SK-N-SH (cell line): ENCODE results near the gene GJA5. TPM values are rescaled to one million over a fixed set of nuclear protein-coding genes. Genes with fewer than 3 reads are reported as not detected.

Experiments used
- CTCF ChIA-PET: fragments of 300-600, 350-600 bp; formaldehyde crosslinking; extraction: SDS; loops from one replicate; lab custom pipeline; 2021; lab: Yijun Ruan, JAX
- POLR2A ChIA-PET: fragments of 350-600 bp; sonication (Branson Sonifier 250); formaldehyde crosslinking; extraction: SDS; loops from one replicate; lab custom pipeline; 2020; ENCODE audit warnings: antibody characterized with exemption, inconsistent platforms; lab: Yijun Ruan, JAX
- DNase-seq: peaks from one replicate; pipeline ENCODE4 v3.0.0; 2012
- H2AFZ ChIP-seq: fragments of 200-600 bp; sonication (generic); 2 replicates; pipeline ENCODE4 v1.8.1; 2016; ENCODE audit warnings: antibody characterized with exemption, mild to moderate bottlenecking, low read depth
- H3F3A ChIP-seq: fragments of 200-600 bp; sonication (generic); replicated peaks from 2 replicates; pipeline ENCODE3; 2016; ENCODE audit warnings: antibody characterized with exemption, mild to moderate bottlenecking; ENCODE audit not compliant: insufficient read depth
- H3K27ac ChIP-seq, 2 experiments: fragments of 200-500 bp in 1 of 2; fragments of 200-600 bp in 1 of 2; sonication (Bioruptor generic) in 1 of 2; sonication (generic), shearing (Covaris generic) in 1 of 2; 2 replicates each; pipeline versions ENCODE4 v1.5.1 to v1.6.1; 2014 to 2016; ENCODE audit warnings: low read depth in 2 of 2, inconsistent platforms in 1 of 2, low read length in 1 of 2, mild to moderate bottlenecking in 1 of 2, mixed read lengths in 1 of 2
- H3K27me3 ChIP-seq: fragments of 200-600 bp; sonication (generic), shearing (Covaris generic); 2 replicates; pipeline ENCODE4 v1.6.1; 2016; ENCODE audit warnings: mixed run types; ENCODE audit not compliant: insufficient read depth
- H3K36me3 ChIP-seq, 2 experiments: fragments of 200-500 bp in 1 of 2; fragments of 200-600 bp in 1 of 2; sonication (Bioruptor generic) in 1 of 2; sonication (generic) in 1 of 2; replicated peaks in 1 of 2; 2 replicates each; pipeline versions ENCODE3 to v1.5.1; 2014 to 2016; ENCODE audit warnings: low read length in 1 of 2, mild to moderate bottlenecking in 1 of 2; ENCODE audit not compliant: insufficient read depth in 2 of 2, control insufficient read depth in 1 of 2
- H3K4me1 ChIP-seq, 2 experiments: fragments of 200-500 bp in 1 of 2; fragments of 200-600 bp in 1 of 2; sonication (Bioruptor generic) in 1 of 2; sonication (generic), shearing (Covaris generic) in 1 of 2; 2 replicates each; pipeline versions ENCODE4 v1.5.1 to v1.6.1; 2014 to 2016; ENCODE audit warnings: low read depth in 1 of 2, low read length in 1 of 2, mixed run types in 1 of 2; ENCODE audit not compliant: insufficient read depth in 2 of 2, control insufficient read depth in 1 of 2
- H3K4me2 ChIP-seq: fragments of 200-600 bp; sonication (generic), shearing (Covaris generic); 2 replicates; pipeline ENCODE4 v1.6.1; 2017; ENCODE audit warnings: mixed run types
- H3K4me3 ChIP-seq, 2 experiments: fragments of 200-500 bp in 1 of 2; fragments of 200-600 bp in 1 of 2; sonication (Bioruptor generic) in 1 of 2; sonication (generic), shearing (Covaris generic) in 1 of 2; 2 replicates each; pipeline versions ENCODE4 v1.5.1 to v1.8.1; 2014 to 2016; ENCODE audit warnings: low read depth in 2 of 2, inconsistent platforms in 1 of 2, low read length in 1 of 2, mild to moderate bottlenecking in 1 of 2, mixed read lengths in 1 of 2, moderate library complexity in 1 of 2
- H3K79me2 ChIP-seq: fragments of 200-600 bp; sonication (generic); 2 replicates; pipeline ENCODE4 v1.8.1; 2017; ENCODE audit warnings: mild to moderate bottlenecking; ENCODE audit not compliant: insufficient read depth
- H3K9ac ChIP-seq: fragments of 200-600 bp; sonication (generic); 2 replicates; pipeline ENCODE4 v1.6.1; 2017; ENCODE audit warnings: mixed run types
- H3K9me2 ChIP-seq: fragments of 200-600 bp; sonication (generic); 2 replicates; pipeline ENCODE4 v1.6.1; 2017; ENCODE audit warnings: mixed run types
- H3K9me3 ChIP-seq: fragments of 200-600 bp; sonication (generic); 2 replicates; pipeline ENCODE4 v1.6.1; 2017; ENCODE audit warnings: mixed run types, mild to moderate bottlenecking, moderate library complexity
- H4K20me1 ChIP-seq: fragments of 200-600 bp; sonication (generic); 2 replicates; pipeline ENCODE4 v1.6.1; 2017; ENCODE audit warnings: mild to moderate bottlenecking, mixed run types; ENCODE audit not compliant: insufficient read depth
- CHD2 ChIP-seq: fragments of 150-350 bp; IDR thresholded peaks from 2 replicates; pipeline ENCODE4 v1.6.1; 2018; ENCODE audit warnings: low read length; ENCODE audit not compliant: partially characterized antibody
- ELF1 ChIP-seq: IDR thresholded peaks from 2 replicates; pipeline ENCODE4 v1.4.0; 2012
- EP300 ChIP-seq, 2 experiments: IDR thresholded peaks; 2 replicates each; pipeline versions ENCODE4 v1.4.0 to v1.6.1; 2012; ENCODE audit warnings: borderline replicate concordance in 1 of 2, low read depth in 1 of 2, low read length in 1 of 2
- FOSL2 ChIP-seq: IDR thresholded peaks from 2 replicates; pipeline ENCODE4 v1.4.0; 2012; ENCODE audit warnings: low read depth, mild to moderate bottlenecking, moderate library complexity, borderline replicate concordance
- GABPA ChIP-seq: IDR thresholded peaks from 2 replicates; pipeline ENCODE4 v1.4.0; 2012; ENCODE audit warnings: low read depth, mild to moderate bottlenecking
- POLR2AphosphoS5 ChIP-seq: IDR thresholded peaks from 2 replicates; pipeline ENCODE4 v1.6.1; 2012; ENCODE audit warnings: low read depth, low read length
- RFX5 ChIP-seq: IDR thresholded peaks from 2 replicates; pipeline ENCODE4 v1.6.1; 2012; ENCODE audit warnings: mild to moderate bottlenecking, improper control_type of control experiment, low read length
- SIN3A ChIP-seq: IDR thresholded peaks from 2 replicates; pipeline ENCODE4 v1.6.1; 2012; ENCODE audit warnings: low read depth, mild to moderate bottlenecking, low read length, moderate library complexity, borderline replicate concordance
- SMC3 ChIP-seq: IDR thresholded peaks from 2 replicates; pipeline ENCODE4 v1.6.1; 2012; ENCODE audit warnings: low read depth, low read length, improper control_type of control experiment
- TAF1 ChIP-seq: IDR thresholded peaks from 2 replicates; pipeline ENCODE4 v1.6.1; 2012; ENCODE audit warnings: low read depth, mild to moderate bottlenecking, low read length, moderate library complexity, borderline replicate concordance
- TCF12 ChIP-seq: IDR thresholded peaks from 2 replicates; pipeline ENCODE4 v1.4.0; 2012
- WGBS: methylation state at CpG from one replicate; pipeline ENCODE4 v1.1.6; 2017; ENCODE audit warnings: low lambda C conversion rate; 5-methylcytosine and 5-hydroxymethylcytosine counted together
- polyA plus RNA-seq, 3 experiments: library from polyadenylated mRNA; depleted of rRNA; stranded (reverse); fragments of >200 nt; gene quantifications; 2 replicates each; pipeline ENCODE4 v1.2.3, GENCODE V29; 2012
- TF ChIP-seq, protein P1 (sequence below): IDR thresholded peaks from 2 replicates; pipeline ENCODE4; 2012
- TF ChIP-seq, protein P2 (sequence below): IDR thresholded peaks from 2 replicates; pipeline ENCODE4 v1.6.1; 2012; ENCODE audit warnings: mild to moderate bottlenecking, low read depth, low read length, moderate library complexity
- TF ChIP-seq, protein P3 (sequence below): IDR thresholded peaks from 2 replicates; pipeline ENCODE4 v1.4.0; 2012; ENCODE audit warnings: low read depth, borderline replicate concordance
- TF ChIP-seq, protein P4 (sequence below): fragments of 150-350 bp; IDR thresholded peaks from 2 replicates; pipeline ENCODE4 v1.6.1; 2016; ENCODE audit warnings: mild to moderate bottlenecking, low read depth, low read length
- TF ChIP-seq, protein P5 (sequence below): IDR thresholded peaks from 2 replicates; pipeline ENCODE4 v1.4.0; 2012; ENCODE audit warnings: low read depth, borderline replicate concordance
- TF ChIP-seq, protein P6 (sequence below): fragments of 150-350 bp; IDR thresholded peaks from 2 replicates; pipeline ENCODE4 v1.6.1; 2017; ENCODE audit warnings: antibody characterized with exemption, low read length, low read depth, borderline replicate concordance
- TF ChIP-seq, protein P7 (sequence below): fragments of 200-600 bp; sonication (generic); IDR thresholded peaks from 2 replicates; pipeline ENCODE4 v1.6.1; 2017; ENCODE audit warnings: antibody characterized with exemption, mild to moderate bottlenecking, moderate library complexity

The GJA5 gene
- polyA plus RNA-seq, 1 of the 3 experiments (the other 2 are of a cell fraction): not detected

DNA sequence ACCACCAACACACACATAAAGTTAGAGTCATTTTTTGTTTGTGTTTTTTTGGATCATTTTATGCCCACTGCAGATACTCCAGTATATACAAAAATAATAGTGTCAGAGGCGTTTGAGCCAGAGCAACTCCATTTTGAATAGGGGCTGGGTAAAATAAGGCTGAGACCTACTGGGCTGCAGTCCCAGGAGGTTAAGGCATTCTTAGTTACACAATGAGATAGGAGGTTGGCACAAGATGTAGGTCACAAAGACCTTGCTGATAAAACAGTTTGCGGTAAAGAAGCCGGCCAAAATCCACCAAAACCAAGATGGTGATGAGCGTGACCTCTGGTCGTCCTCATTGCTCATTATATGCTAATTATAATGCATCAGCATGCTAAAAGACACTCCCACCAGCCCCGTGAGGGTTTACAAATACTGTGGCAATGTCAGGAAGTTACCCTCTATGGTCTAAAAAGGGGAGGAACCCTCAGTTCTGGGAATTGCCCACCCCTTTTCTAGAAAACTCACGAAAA, 40.6 kb downstream of the GJA5 start:
- Histone ChIP-seq H3K36me3 (no peaks in the 10 kb centered on the region), H3F3A (no peaks in the 10 kb centered on the region), H3K4me1 (no peaks in the 10 kb centered on the region), H3K79me2 (no peaks in the 10 kb centered on the region), H3K9me2 (no peaks in the 10 kb centered on the region), H3K27ac (no peak overlapping the region), H3K4me3 (no peak overlapping the region), H3K9me3 (no peaks in the 10 kb centered on the region), H3K9ac (no peak overlapping the region), H4K20me1 (no peaks in the 10 kb centered on the region), H3K27me3 (peaks cover 6% of the 10 kb centered on the region), H2AFZ (no peak overlapping the region), H3K4me2 (no peak overlapping the region)
- ChIA-PET POLR2A (no interaction called here), CTCF (interaction anchor here (1.2 to 1.6 kb wide), 2 partner anchors 18 to 173 kb away, joined by 3 to 7 read pairs; no protein-coding TSS in a partner anchor)
- no peak for DNase-seq
- WGBS: 32% methylated on average over 7 of the region's 7 CpGs
- TF ChIP-seq, protein P1, sequence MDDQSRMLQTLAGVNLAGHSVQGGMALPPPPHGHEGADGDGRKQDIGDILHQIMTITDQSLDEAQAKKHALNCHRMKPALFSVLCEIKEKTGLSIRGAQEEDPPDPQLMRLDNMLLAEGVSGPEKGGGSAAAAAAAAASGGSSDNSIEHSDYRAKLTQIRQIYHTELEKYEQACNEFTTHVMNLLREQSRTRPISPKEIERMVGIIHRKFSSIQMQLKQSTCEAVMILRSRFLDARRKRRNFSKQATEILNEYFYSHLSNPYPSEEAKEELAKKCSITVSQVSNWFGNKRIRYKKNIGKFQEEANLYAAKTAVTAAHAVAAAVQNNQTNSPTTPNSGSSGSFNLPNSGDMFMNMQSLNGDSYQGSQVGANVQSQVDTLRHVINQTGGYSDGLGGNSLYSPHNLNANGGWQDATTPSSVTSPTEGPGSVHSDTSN: no peak
- no peak for TF ChIP-seq FOSL2
- TF ChIP-seq, protein P2, sequence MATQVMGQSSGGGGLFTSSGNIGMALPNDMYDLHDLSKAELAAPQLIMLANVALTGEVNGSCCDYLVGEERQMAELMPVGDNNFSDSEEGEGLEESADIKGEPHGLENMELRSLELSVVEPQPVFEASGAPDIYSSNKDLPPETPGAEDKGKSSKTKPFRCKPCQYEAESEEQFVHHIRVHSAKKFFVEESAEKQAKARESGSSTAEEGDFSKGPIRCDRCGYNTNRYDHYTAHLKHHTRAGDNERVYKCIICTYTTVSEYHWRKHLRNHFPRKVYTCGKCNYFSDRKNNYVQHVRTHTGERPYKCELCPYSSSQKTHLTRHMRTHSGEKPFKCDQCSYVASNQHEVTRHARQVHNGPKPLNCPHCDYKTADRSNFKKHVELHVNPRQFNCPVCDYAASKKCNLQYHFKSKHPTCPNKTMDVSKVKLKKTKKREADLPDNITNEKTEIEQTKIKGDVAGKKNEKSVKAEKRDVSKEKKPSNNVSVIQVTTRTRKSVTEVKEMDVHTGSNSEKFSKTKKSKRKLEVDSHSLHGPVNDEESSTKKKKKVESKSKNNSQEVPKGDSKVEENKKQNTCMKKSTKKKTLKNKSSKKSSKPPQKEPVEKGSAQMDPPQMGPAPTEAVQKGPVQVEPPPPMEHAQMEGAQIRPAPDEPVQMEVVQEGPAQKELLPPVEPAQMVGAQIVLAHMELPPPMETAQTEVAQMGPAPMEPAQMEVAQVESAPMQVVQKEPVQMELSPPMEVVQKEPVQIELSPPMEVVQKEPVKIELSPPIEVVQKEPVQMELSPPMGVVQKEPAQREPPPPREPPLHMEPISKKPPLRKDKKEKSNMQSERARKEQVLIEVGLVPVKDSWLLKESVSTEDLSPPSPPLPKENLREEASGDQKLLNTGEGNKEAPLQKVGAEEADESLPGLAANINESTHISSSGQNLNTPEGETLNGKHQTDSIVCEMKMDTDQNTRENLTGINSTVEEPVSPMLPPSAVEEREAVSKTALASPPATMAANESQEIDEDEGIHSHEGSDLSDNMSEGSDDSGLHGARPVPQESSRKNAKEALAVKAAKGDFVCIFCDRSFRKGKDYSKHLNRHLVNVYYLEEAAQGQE: no peak
- TF ChIP-seq RFX5: no peak
- TF ChIP-seq, protein P3, sequence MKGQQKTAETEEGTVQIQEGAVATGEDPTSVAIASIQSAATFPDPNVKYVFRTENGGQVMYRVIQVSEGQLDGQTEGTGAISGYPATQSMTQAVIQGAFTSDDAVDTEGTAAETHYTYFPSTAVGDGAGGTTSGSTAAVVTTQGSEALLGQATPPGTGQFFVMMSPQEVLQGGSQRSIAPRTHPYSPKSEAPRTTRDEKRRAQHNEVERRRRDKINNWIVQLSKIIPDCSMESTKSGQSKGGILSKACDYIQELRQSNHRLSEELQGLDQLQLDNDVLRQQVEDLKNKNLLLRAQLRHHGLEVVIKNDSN: no peak
- no peak for TF ChIP-seq EP300 (IDR thresholded peaks at IDR 0.05; ENCODE audit: borderline replicate concordance in 1 of 2, low read depth in 1 of 2, low read length in 1 of 2)
- TF ChIP-seq TCF12: no peak
- no peak for TF ChIP-seq POLR2AphosphoS5
- TF ChIP-seq GABPA: no peak
- TF ChIP-seq, protein P4, sequence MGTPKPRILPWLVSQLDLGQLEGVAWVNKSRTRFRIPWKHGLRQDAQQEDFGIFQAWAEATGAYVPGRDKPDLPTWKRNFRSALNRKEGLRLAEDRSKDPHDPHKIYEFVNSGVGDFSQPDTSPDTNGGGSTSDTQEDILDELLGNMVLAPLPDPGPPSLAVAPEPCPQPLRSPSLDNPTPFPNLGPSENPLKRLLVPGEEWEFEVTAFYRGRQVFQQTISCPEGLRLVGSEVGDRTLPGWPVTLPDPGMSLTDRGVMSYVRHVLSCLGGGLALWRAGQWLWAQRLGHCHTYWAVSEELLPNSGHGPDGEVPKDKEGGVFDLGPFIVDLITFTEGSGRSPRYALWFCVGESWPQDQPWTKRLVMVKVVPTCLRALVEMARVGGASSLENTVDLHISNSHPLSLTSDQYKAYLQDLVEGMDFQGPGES: no peak
- no peak for TF ChIP-seq ELF1
- TF ChIP-seq SMC3: no peak
- TF ChIP-seq, protein P5, sequence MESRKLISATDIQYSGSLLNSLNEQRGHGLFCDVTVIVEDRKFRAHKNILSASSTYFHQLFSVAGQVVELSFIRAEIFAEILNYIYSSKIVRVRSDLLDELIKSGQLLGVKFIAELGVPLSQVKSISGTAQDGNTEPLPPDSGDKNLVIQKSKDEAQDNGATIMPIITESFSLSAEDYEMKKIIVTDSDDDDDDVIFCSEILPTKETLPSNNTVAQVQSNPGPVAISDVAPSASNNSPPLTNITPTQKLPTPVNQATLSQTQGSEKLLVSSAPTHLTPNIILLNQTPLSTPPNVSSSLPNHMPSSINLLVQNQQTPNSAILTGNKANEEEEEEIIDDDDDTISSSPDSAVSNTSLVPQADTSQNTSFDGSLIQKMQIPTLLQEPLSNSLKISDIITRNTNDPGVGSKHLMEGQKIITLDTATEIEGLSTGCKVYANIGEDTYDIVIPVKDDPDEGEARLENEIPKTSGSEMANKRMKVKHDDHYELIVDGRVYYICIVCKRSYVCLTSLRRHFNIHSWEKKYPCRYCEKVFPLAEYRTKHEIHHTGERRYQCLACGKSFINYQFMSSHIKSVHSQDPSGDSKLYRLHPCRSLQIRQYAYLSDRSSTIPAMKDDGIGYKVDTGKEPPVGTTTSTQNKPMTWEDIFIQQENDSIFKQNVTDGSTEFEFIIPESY: no peak
- TF ChIP-seq TAF1: no peak
- TF ChIP-seq, protein P6, sequence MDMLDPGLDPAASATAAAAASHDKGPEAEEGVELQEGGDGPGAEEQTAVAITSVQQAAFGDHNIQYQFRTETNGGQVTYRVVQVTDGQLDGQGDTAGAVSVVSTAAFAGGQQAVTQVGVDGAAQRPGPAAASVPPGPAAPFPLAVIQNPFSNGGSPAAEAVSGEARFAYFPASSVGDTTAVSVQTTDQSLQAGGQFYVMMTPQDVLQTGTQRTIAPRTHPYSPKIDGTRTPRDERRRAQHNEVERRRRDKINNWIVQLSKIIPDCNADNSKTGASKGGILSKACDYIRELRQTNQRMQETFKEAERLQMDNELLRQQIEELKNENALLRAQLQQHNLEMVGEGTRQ: no peak
- TF ChIP-seq SIN3A: no peak
- TF ChIP-seq, protein P7, sequence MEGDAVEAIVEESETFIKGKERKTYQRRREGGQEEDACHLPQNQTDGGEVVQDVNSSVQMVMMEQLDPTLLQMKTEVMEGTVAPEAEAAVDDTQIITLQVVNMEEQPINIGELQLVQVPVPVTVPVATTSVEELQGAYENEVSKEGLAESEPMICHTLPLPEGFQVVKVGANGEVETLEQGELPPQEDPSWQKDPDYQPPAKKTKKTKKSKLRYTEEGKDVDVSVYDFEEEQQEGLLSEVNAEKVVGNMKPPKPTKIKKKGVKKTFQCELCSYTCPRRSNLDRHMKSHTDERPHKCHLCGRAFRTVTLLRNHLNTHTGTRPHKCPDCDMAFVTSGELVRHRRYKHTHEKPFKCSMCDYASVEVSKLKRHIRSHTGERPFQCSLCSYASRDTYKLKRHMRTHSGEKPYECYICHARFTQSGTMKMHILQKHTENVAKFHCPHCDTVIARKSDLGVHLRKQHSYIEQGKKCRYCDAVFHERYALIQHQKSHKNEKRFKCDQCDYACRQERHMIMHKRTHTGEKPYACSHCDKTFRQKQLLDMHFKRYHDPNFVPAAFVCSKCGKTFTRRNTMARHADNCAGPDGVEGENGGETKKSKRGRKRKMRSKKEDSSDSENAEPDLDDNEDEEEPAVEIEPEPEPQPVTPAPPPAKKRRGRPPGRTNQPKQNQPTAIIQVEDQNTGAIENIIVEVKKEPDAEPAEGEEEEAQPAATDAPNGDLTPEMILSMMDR: no peak
- TF ChIP-seq CHD2: no peak
